ENCODE results near the gene SOBP. TPM values are rescaled to one million over a fixed set of nuclear protein-coding genes. Genes with fewer than 3 reads are reported as not detected.
A peak's percentile ranks its signal among the peaks of the same experiment; 100 is the strongest.

SOBP gene
- total RNA-seq, 2 experiments from 2014 or later, result 0.70 to 2.0 TPM

DNA sequence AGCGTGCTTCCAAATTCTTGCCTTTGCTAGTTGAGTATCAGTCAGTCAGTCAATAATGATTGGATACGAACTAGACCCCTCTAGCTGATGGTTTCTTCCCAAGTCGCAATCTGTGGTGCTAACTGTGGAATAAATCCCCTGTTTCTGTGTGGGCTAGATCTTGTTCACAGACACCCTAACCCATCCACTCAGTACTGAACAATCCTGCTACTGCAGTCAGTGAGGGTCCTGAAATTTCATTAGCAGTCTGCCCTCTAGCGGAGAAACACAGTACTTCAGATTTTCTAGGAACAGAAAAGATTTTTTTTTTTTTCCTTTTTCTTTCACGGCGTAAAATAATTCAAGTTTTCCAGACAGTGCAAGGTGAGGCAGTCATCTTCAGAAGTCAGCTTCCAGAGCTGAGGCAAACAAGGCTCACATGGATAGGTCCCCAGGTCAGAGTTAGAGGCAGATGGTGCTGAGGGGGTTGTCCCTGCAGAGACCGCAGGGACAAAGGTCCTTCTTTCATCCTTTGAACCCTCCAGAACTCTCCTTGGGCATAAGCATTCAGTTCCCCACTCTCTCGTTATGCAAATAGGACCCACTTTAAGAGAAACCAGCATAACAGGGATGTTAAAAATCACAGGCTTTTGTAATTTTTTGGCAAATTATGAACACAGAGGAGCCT lies 214.6 kb downstream of the SOBP start:
- H3K4me1 Mint-ChIP-seq, result peaks cover 8% of the 10 kb centered on the region
- no peak for DNase-seq
- ATAC-seq, result peak; percentile 33
- H3K36me3 Mint-ChIP-seq, result peaks cover 1% of the 10 kb centered on the region
- CTCF ChIA-PET, result interaction anchor here (0.7 to 2.4 kb wide), 13 partner anchors 9 to 571 kb away, joined by 3 to 13 read pairs (median 4); no protein-coding TSS in a partner anchor
- H3K4me3 Mint-ChIP-seq, result no peak overlapping the region
- H3K27me3 Mint-ChIP-seq, result no peaks in the 10 kb centered on the region
- no peak overlapping the region for H3K27ac Mint-ChIP-seq
- no peaks in the 10 kb centered on the region for H3K9me3 Mint-ChIP-seq (ENCODE audit: low read depth)

DNA sequence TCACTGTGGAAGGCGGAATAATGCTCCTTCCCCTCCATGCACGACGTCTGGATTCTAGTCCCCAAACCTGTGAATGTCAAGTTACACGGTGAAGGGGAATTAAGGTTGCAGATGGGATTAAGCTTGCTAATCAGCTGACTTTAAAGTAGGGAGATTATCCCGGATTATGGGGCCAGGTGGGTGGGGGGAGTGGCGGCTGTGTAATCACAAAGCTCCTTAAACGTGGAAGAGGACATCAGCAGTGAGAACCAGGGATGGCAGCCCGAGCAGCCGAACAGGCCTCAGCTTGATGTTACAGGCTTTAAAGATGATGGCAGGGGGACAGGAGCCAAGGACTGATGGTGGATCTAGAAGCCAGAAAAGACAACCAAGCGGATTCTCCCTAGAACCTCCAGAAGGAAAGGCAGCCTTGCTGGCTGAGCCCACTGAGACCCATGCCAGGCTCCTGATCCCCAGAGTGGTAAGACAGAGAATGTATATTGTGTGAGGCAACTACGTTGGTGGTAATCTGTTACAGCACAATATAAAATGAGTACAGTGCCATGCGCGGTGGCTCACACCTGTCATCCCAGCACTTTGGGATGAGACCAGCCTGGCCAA lies 216.7 kb downstream of the SOBP start:
- DNase-seq, result no peak
- Mint-ChIP-seq H3K36me3 (peaks cover 1% of the 10 kb centered on the region), H3K9me3 (ENCODE audit: low read depth) (no peaks in the 10 kb centered on the region), H3K27me3 (no peaks in the 10 kb centered on the region), H3K27ac (no peak overlapping the region), H3K4me1 (peaks cover 10% of the 10 kb centered on the region), H3K4me3 (no peak overlapping the region)
- ATAC-seq, result no peak
- CTCF ChIA-PET, result interaction anchor here (1.6 to 1.8 kb wide), 2 partner anchors 23 to 160 kb away, joined by 3 to 5 read pairs; no protein-coding TSS in a partner anchor

DNA sequence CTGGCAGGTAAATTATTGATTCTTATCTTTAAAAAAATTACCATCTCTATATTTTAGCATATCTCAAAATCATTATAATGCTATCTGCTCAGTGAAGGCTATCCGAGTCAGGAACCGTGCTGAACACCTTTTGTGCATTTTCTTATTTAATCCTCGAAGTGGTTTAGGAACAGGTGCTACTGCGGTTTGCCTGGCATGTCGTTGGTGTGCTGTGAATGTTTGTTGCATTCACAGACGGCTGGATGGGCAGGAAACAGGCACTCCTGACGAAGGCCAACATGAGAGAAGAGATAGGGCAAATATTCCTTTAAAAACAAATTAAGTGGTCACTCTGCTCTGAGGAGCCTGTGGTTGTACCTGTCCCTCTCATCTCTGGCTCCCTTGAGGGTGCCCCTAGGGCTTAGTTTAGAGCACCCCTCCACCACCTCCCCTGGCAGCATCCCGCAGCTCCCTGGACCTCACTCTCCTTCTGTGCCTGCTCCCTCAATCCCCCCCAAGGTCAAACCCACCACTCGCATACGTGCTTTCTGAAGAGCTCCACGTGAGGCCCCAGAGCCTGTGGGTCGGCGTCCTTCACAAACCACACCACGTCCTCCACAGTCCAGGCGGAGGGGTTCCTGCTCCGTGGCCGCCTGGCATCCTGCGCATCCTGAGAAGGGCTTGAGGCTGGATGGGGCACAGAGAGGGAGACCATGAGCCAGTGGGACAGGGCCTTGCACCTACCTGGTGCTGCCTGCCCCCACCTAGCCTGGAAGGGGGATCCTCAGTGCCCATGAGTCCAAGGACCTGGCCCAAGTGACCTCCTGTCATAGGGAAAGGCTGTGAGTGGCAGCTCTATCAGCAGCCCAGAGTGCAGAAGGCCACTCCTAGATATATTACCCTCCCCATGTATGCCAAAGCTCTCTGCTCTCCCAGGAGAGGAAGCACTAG lies 217.7 kb downstream of the SOBP start:
- DNase-seq (no peak), ATAC-seq (no peak)
- Mint-ChIP-seq H3K4me3 (no peak overlapping the region), H3K9me3 (ENCODE audit: low read depth) (no peaks in the 10 kb centered on the region), H3K27ac (no peak overlapping the region), H3K36me3 (peaks cover 1% of the 10 kb centered on the region), H3K4me1 (peaks cover 18% of the 10 kb centered on the region), H3K27me3 (no peaks in the 10 kb centered on the region)
- CTCF ChIA-PET, result interaction anchor here (1.9 kb wide), 1 partner anchor 33 kb away, joined by 5 read pairs; no protein-coding TSS in a partner anchor

DNA sequence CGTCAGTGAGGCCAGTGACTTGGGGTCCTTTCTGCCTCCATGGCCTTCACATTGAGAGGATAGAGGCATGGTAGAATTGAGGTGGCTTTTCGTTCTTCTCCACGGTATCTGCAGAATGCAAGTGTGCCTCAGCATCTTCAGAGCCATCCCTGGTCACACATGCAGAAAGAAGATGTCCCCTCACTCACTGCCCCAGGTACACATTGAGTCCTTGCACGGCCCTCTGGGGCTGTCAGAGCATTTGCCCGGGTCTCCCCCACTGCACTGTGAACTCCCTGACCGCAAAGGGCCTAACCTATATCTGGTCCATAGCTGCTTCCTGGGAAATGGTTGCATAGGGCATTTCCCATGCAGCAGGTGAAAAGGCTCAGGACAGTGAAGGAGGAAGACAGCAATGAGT lies 218.5 kb downstream of the SOBP start:
- Mint-ChIP-seq H3K4me3 (no peak overlapping the region), H3K27me3 (no peaks in the 10 kb centered on the region), H3K9me3 (ENCODE audit: low read depth) (no peaks in the 10 kb centered on the region), H3K4me1 (peaks cover 26% of the 10 kb centered on the region), H3K36me3 (peaks cover 1% of the 10 kb centered on the region), H3K27ac (no peak overlapping the region)
- CTCF ChIA-PET, result interaction anchor here (1.4 to 1.9 kb wide), 2 partner anchors 34 to 140 kb away, joined by 5 to 7 read pairs; no protein-coding TSS in a partner anchor
- DNase-seq (no peak), ATAC-seq (no peak)

DNA sequence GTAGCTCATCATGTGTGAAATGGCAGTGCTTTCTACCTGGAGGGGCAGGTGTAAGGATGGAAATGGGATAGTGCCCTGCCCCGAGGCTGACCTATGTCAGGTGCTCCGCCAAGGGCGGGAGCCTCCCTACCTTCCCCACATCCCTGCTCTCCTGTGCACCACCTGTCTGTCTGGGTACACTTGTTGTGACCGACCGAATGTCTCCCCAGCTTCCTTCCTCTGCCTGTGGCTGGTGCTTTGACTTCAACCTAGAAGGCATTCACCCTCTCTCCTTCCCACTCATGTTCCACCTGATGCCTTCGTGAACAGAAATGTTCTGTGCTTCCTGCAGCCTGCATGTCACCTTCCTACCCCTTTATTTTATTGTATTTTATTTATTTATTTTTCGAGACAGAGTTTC lies 219.4 kb downstream of the SOBP start:
- Mint-ChIP-seq H3K27ac (no peak overlapping the region), H3K4me1 (peaks cover 34% of the 10 kb centered on the region), H3K9me3 (ENCODE audit: low read depth) (no peaks in the 10 kb centered on the region), H3K27me3 (no peaks in the 10 kb centered on the region), H3K4me3 (no peak overlapping the region), H3K36me3 (peaks cover 1% of the 10 kb centered on the region)
- DNase-seq, result no peak
- ATAC-seq, result no peak
- CTCF ChIA-PET, result interaction anchor here (1.4 to 1.9 kb wide), 3 partner anchors 10 to 139 kb away, joined by 3 to 7 read pairs (median 5); no protein-coding TSS in a partner anchor

Other genes starting within 250 kb of the SOBP start
- 10 to 100 TPM; 13.1 to 16.9 TPM for gene PDSS2, start 30.6 kb upstream of the SOBP start, total RNA-seq